ENCODE data around the gene WDR93.

- TF ChIP-seq CTCF (IDR thresholded peaks at IDR 0.05) (no peak), ZFX (IDR thresholded peaks at IDR 0.05; ENCODE audit: borderline replicate concordance) (no peak)
Observed at GRCh38 chr15:89652666-89653065, 37.9 kb upstream of the WDR93 start.
